IgD-negative memory B cell (primary cell): ENCODE data around the gene TMEM187. TPM values are rescaled to one million over a fixed set of nuclear protein-coding genes. Genes with fewer than 3 reads are reported as not detected.

Experiments
- H3K27ac Mint-ChIP-seq, 3 donors: one replicate each; pipeline ENCODE4 v1.8.0; 2020 to 2022; ENCODE audit warnings: mild to moderate bottlenecking in 3 of 3, mixed read lengths in 3 of 3, moderate library complexity in 1 of 3
- H3K27me3 Mint-ChIP-seq: one replicate; pipeline ENCODE4 v1.8.0; 2021; ENCODE audit warnings: mixed read lengths
- H3K36me3 Mint-ChIP-seq: one replicate; pipeline ENCODE4 v1.8.0; 2020; ENCODE audit warnings: mild to moderate bottlenecking, mixed read lengths
- H3K4me1 Mint-ChIP-seq, 3 donors: one replicate each; pipeline ENCODE4 v1.8.0; 2020 to 2022; ENCODE audit warnings: mixed read lengths in 3 of 3, mild to moderate bottlenecking in 1 of 3
- H3K4me3 Mint-ChIP-seq, 4 donors: one replicate each; pipeline ENCODE4 v1.8.0; 2020 to 2022; ENCODE audit warnings: mild to moderate bottlenecking in 4 of 4, mixed read lengths in 4 of 4, moderate library complexity in 3 of 4
- H3K9me3 Mint-ChIP-seq, 3 donors: one replicate each; pipeline ENCODE4 v1.8.0; 2020 to 2021; ENCODE audit warnings: mixed read lengths in 3 of 3, mild to moderate bottlenecking in 1 of 3
- polyA plus RNA-seq: library from polyadenylated mRNA; unstranded; fragments of 300-500 nt; fragmentation: Illumina TruSeq; gene quantifications from one replicate; pipeline ENCODE4 v1.2.3, GENCODE V29; 2021

The TMEM187 gene
- polyA plus RNA-seq, 1 donor from 2014 or later, result 7.1 TPM

GRCh38 chrX:154019061-154019621 is 46.6 kb downstream of the TMEM187 start:
- H3K4me3 Mint-ChIP-seq, result peak overlapping the region; percentile 84 to 97 (median 92)
- H3K27ac Mint-ChIP-seq, result peak overlapping the region; percentile 86 to 94 (median 91)
- H3K9me3 Mint-ChIP-seq, result no peaks in the 10 kb centered on the region
- H3K36me3 Mint-ChIP-seq, result peaks cover 2% of the 10 kb centered on the region
- H3K27me3 Mint-ChIP-seq, result no peaks in the 10 kb centered on the region
- H3K4me1 Mint-ChIP-seq, result peaks cover 3 to 4% (median 4%) of the 10 kb centered on the region in 3 donors

GRCh38 chrX:154019633-154020528 is 47.3 kb downstream of the TMEM187 start, which contains the start of gene IRAK1:
IRAK1 (minus strand) TSS chrX:154019902; CDS start chrX:154019812, 90 bp downstream.
- Mint-ChIP-seq H3K27me3 (peaks cover 1% of the 10 kb centered on the region), H3K36me3 (peaks cover 2% of the 10 kb centered on the region), H3K27ac (peak within 1 kb of the TSS; percentile 86 to 94 (median 92)), H3K4me1 (peaks cover 3 to 4% (median 4%) of the 10 kb centered on the region in 3 donors), H3K9me3 (no peaks in the 10 kb centered on the region), H3K4me3 (peak within 1 kb of the TSS; percentile 84 to 97 (median 94))

- peak overlapping the region; percentile 49 to 92 (median 87) for H3K27ac Mint-ChIP-seq
- peaks cover 2% of the 10 kb centered on the region for H3K36me3 Mint-ChIP-seq
- H3K4me1 Mint-ChIP-seq, result peaks cover 3 to 4% (median 4%) of the 10 kb centered on the region in 3 donors
- peaks cover 1% of the 10 kb centered on the region for H3K27me3 Mint-ChIP-seq
- H3K4me3 Mint-ChIP-seq, result peak overlapping the region; percentile 82 to 94 (median 92)
- no peaks in the 10 kb centered on the region for H3K9me3 Mint-ChIP-seq
These were observed 48.1 kb downstream of the TMEM187 start for GRCh38 chrX:154020536-154021115.

GRCh38 chrX:154021131-154021611 is 48.6 kb downstream of the TMEM187 start:
- Mint-ChIP-seq H3K27me3 (peaks cover 1% of the 10 kb centered on the region), H3K36me3 (peaks cover 2% of the 10 kb centered on the region), H3K4me1 (peaks cover 3 to 4% (median 4%) of the 10 kb centered on the region in 3 donors), H3K9me3 (no peaks in the 10 kb centered on the region), H3K4me3 (peak overlapping the region in 1 of 4 donors; percentile 27), H3K27ac (no peak overlapping the region)

- Mint-ChIP-seq H3K27me3 (peaks cover 1% of the 10 kb centered on the region), H3K4me3 (peak overlapping the region in 1 of 4 donors; percentile 26), H3K36me3 (peaks cover 2% of the 10 kb centered on the region), H3K9me3 (no peaks in the 10 kb centered on the region), H3K27ac (peak overlapping the region in 1 of 3 donors; percentile 62), H3K4me1 (peaks cover 3 to 4% (median 4%) of the 10 kb centered on the region in 3 donors)
These were observed 49.6 kb downstream of the TMEM187 start for GRCh38 chrX:154022108-154022507.

- Mint-ChIP-seq H3K27me3 (peaks cover 1% of the 10 kb centered on the region), H3K9me3 (no peaks in the 10 kb centered on the region)
These were observed 50.9 kb downstream of the TMEM187 start for GRCh38 chrX:154023276-154024000.

GRCh38 chrX:154024271-154024670 is 51.7 kb downstream of the TMEM187 start:
- Mint-ChIP-seq H3K27me3 (peaks cover 4% of the 10 kb centered on the region), H3K4me3 (no peak overlapping the region), H3K4me1 (peaks cover 0 to 7% (median 4%) of the 10 kb centered on the region in 3 donors), H3K27ac (no peak overlapping the region), H3K9me3 (no peaks in the 10 kb centered on the region), H3K36me3 (peaks cover 2% of the 10 kb centered on the region)

More at GRCh38 chrX:154023276-154024000, 50.9 kb downstream of the TMEM187 start:
- peak overlapping the region in 1 of 4 donors; percentile 66 for H3K4me3 Mint-ChIP-seq
- H3K36me3 Mint-ChIP-seq, result peaks cover 2% of the 10 kb centered on the region
- H3K4me1 Mint-ChIP-seq, result peaks cover 3 to 7% (median 4%) of the 10 kb centered on the region in 3 donors
- H3K27ac Mint-ChIP-seq, result peak overlapping the region in 1 of 3 donors; percentile 39

- H3K4me3 Mint-ChIP-seq, result no peak overlapping the region
- peaks cover 4% of the 10 kb centered on the region for H3K27me3 Mint-ChIP-seq
- no peaks in the 10 kb centered on the region for H3K9me3 Mint-ChIP-seq
- H3K27ac Mint-ChIP-seq, result peak overlapping the region in 1 of 3 donors; percentile 46
- peaks cover 3% of the 10 kb centered on the region for H3K36me3 Mint-ChIP-seq
- H3K4me1 Mint-ChIP-seq, result peaks cover 0 to 7% (median 4%) of the 10 kb centered on the region in 3 donors
These were observed 52.7 kb downstream of the TMEM187 start for GRCh38 chrX:154025230-154025629.

- no peak overlapping the region for H3K27ac Mint-ChIP-seq
- H3K9me3 Mint-ChIP-seq, result no peaks in the 10 kb centered on the region
- H3K4me3 Mint-ChIP-seq, result no peak overlapping the region
- H3K36me3 Mint-ChIP-seq, result peaks cover 3% of the 10 kb centered on the region
- peaks cover 0 to 5% (median 4%) of the 10 kb centered on the region in 3 donors for H3K4me1 Mint-ChIP-seq
- H3K27me3 Mint-ChIP-seq, result peaks cover 4% of the 10 kb centered on the region
These were observed 53.8 kb downstream of the TMEM187 start for GRCh38 chrX:154026136-154027021.

- Mint-ChIP-seq H3K36me3 (peaks cover 3% of the 10 kb centered on the region), H3K27me3 (peaks cover 4% of the 10 kb centered on the region), H3K4me3 (no peak overlapping the region), H3K9me3 (no peaks in the 10 kb centered on the region), H3K4me1 (peaks cover 0 to 5% (median 4%) of the 10 kb centered on the region in 3 donors), H3K27ac (no peak overlapping the region)
These were observed 54.5 kb downstream of the TMEM187 start for GRCh38 chrX:154027022-154027402.

- H3K36me3 Mint-ChIP-seq, result peaks cover 3% of the 10 kb centered on the region
- peaks cover 4% of the 10 kb centered on the region for H3K27me3 Mint-ChIP-seq
- peak overlapping the region in 1 of 3 donors; percentile 31 for H3K27ac Mint-ChIP-seq
- H3K4me1 Mint-ChIP-seq, result peaks cover 0 to 4% (median 2%) of the 10 kb centered on the region in 3 donors
- H3K4me3 Mint-ChIP-seq, result no peak overlapping the region
- H3K9me3 Mint-ChIP-seq, result no peaks in the 10 kb centered on the region
These were observed 55.4 kb downstream of the TMEM187 start for GRCh38 chrX:154027986-154028385.

- no peak overlapping the region for H3K4me3 Mint-ChIP-seq
- H3K9me3 Mint-ChIP-seq, result no peaks in the 10 kb centered on the region
- H3K4me1 Mint-ChIP-seq, result peaks cover 0 to 2% (median 0%) of the 10 kb centered on the region in 3 donors
- peaks cover 2% of the 10 kb centered on the region for H3K36me3 Mint-ChIP-seq
- H3K27ac Mint-ChIP-seq, result no peak overlapping the region
- H3K27me3 Mint-ChIP-seq, result peaks cover 4% of the 10 kb centered on the region
These were observed 56.1 kb downstream of the TMEM187 start for GRCh38 chrX:154028502-154029184.

- peaks cover 2% of the 10 kb centered on the region for H3K36me3 Mint-ChIP-seq
- H3K27ac Mint-ChIP-seq, result peak overlapping the region in 1 of 3 donors; percentile 27
- no peaks in the 10 kb centered on the region for H3K9me3 Mint-ChIP-seq
- H3K27me3 Mint-ChIP-seq, result peaks cover 4% of the 10 kb centered on the region
- peaks cover 0 to 2% (median 2%) of the 10 kb centered on the region in 3 donors for H3K4me1 Mint-ChIP-seq
- peak overlapping the region in 1 of 4 donors; percentile 1 for H3K4me3 Mint-ChIP-seq
These were observed 56.9 kb downstream of the TMEM187 start for GRCh38 chrX:154029439-154029838.
